Central memory CD8-positive, alpha-beta T cell (primary cell): ENCODE data around the gene TRAPPC3.
"Not testable (repeated sequence)": the region's sequence is repeated elsewhere in the genome, so short reads cannot be mapped to it uniquely, and the experiment has no call there.

ENCODE experiments used
- ATAC-seq: fragments of 150-1000 bp; cut with Tn5 transposase; replicated peaks from 2 replicates; pipeline ENCODE4 v1.10.0; 2022; ENCODE audit warnings: mild to moderate bottlenecking, moderate FRiP score, moderate number of reproducible peaks; ENCODE audit not compliant: poor library complexity, severe bottlenecking; ENCODE audit errors: extremely low read depth
- DNase-seq, 2 donors: peaks; one replicate each; pipeline ENCODE4 v3.0.0; 2021; ENCODE audit warnings: low spot score in 2 of 2
- H3K27ac Mint-ChIP-seq: one replicate; pipeline ENCODE4 v1.8.0; 2022; ENCODE audit warnings: low read depth, mild to moderate bottlenecking, moderate library complexity, mixed read lengths
- H3K27me3 Mint-ChIP-seq: one replicate; pipeline ENCODE4 v1.8.0; 2022; ENCODE audit warnings: mixed read lengths
- H3K36me3 Mint-ChIP-seq: one replicate; pipeline ENCODE4 v1.8.0; 2022; ENCODE audit warnings: mild to moderate bottlenecking, moderate library complexity, mixed read lengths; ENCODE audit not compliant: insufficient read depth
- H3K4me1 Mint-ChIP-seq: one replicate; pipeline ENCODE4 v1.8.0; 2022; ENCODE audit warnings: mixed read lengths
- H3K4me3 Mint-ChIP-seq: one replicate; pipeline ENCODE4 v1.8.0; 2022; ENCODE audit warnings: mild to moderate bottlenecking, moderate library complexity, mixed read lengths
- H3K9me3 Mint-ChIP-seq: one replicate; pipeline ENCODE4 v1.8.0; 2022; ENCODE audit warnings: mixed read lengths

The TRAPPC3 gene

GRCh38 chr1:36149237-36149972, at the start of gene TRAPPC3:
TSS of gene TRAPPC3 (minus strand) at chr1:36149486. CDS start at chr1:36149378, 108 bp downstream.
- peaks cover 17% of the 10 kb centered on the region for H3K36me3 Mint-ChIP-seq
- H3K9me3 Mint-ChIP-seq, result no peaks in the 10 kb centered on the region
- H3K27ac Mint-ChIP-seq, result peak within 1 kb of the TSS; percentile 99
- DNase-seq (peak; percentile 95 to 98), ATAC-seq (peak; percentile 95)
- H3K27me3 Mint-ChIP-seq, result no peaks in the 10 kb centered on the region
- H3K4me1 Mint-ChIP-seq, result peaks cover 66% of the 10 kb centered on the region
- H3K4me3 Mint-ChIP-seq, result peak within 1 kb of the TSS; percentile 100

- Mint-ChIP-seq H3K4me3 (no peak overlapping the region), H3K27ac (no peak overlapping the region), H3K4me1 (no peaks in the 10 kb centered on the region), H3K9me3 (no peaks in the 10 kb centered on the region), H3K27me3 (peaks cover 12% of the 10 kb centered on the region), H3K36me3 (no peaks in the 10 kb centered on the region)
- DNase-seq (no peak), ATAC-seq (no peak)
These were observed 49.4 kb upstream of the TRAPPC3 start for GRCh38 chr1:36198641-36199040.

GRCh38 chr1:36196805-36197204, 47.5 kb upstream of the TRAPPC3 start:
- not testable (repeated sequence) for ATAC-seq

GRCh38 chr1:36187800-36188593, 38.7 kb upstream of the TRAPPC3 start:
- peak; percentile 98 for ATAC-seq

More at GRCh38 chr1:36196805-36197204, 47.5 kb upstream of the TRAPPC3 start:
- not testable (repeated sequence) for H3K36me3 Mint-ChIP-seq, H3K27ac Mint-ChIP-seq, DNase-seq, H3K9me3 Mint-ChIP-seq, H3K4me3 Mint-ChIP-seq, H3K4me1 Mint-ChIP-seq
- peaks cover 12% of the 10 kb centered on the region for H3K27me3 Mint-ChIP-seq

GRCh38 chr1:36183309-36183856, 34.1 kb upstream of the TRAPPC3 start:
- no peak for DNase-seq
- Mint-ChIP-seq H3K4me3 (no peak overlapping the region), H3K27ac (peak overlapping the region; percentile 7), H3K4me1 (peaks cover 12% of the 10 kb centered on the region), H3K27me3 (no peaks in the 10 kb centered on the region), H3K9me3 (no peaks in the 10 kb centered on the region), H3K36me3 (peaks cover 31% of the 10 kb centered on the region)
- ATAC-seq, result no peak

More at GRCh38 chr1:36187800-36188593, 38.7 kb upstream of the TRAPPC3 start:
- peak overlapping the region; percentile 58 for H3K27ac Mint-ChIP-seq
- H3K4me1 Mint-ChIP-seq, result peaks cover 6% of the 10 kb centered on the region
- peak; percentile 72 to 77 for DNase-seq
- H3K4me3 Mint-ChIP-seq, result no peak overlapping the region
- peaks cover 5% of the 10 kb centered on the region for H3K36me3 Mint-ChIP-seq
- H3K9me3 Mint-ChIP-seq, result no peaks in the 10 kb centered on the region
- no peaks in the 10 kb centered on the region for H3K27me3 Mint-ChIP-seq

GRCh38 chr1:36182734-36183133, 33.4 kb upstream of the TRAPPC3 start:
- H3K4me3 Mint-ChIP-seq, result no peak overlapping the region
- H3K36me3 Mint-ChIP-seq, result peaks cover 34% of the 10 kb centered on the region
- H3K4me1 Mint-ChIP-seq, result peaks cover 6% of the 10 kb centered on the region
- no peaks in the 10 kb centered on the region for H3K9me3 Mint-ChIP-seq
- no peaks in the 10 kb centered on the region for H3K27me3 Mint-ChIP-seq
- DNase-seq (no peak), ATAC-seq (no peak)
- H3K27ac Mint-ChIP-seq, result peak overlapping the region; percentile 7

GRCh38 chr1:36179220-36179600, 29.9 kb upstream of the TRAPPC3 start:
- Mint-ChIP-seq H3K27me3 (no peaks in the 10 kb centered on the region), H3K4me3 (no peak overlapping the region), H3K9me3 (no peaks in the 10 kb centered on the region), H3K36me3 (peaks cover 46% of the 10 kb centered on the region), H3K4me1 (peaks cover 7% of the 10 kb centered on the region), H3K27ac (no peak overlapping the region)
- no peak for ATAC-seq
- no peak for DNase-seq

- no peak for ATAC-seq
- Mint-ChIP-seq H3K27me3 (no peaks in the 10 kb centered on the region), H3K36me3 (peaks cover 51% of the 10 kb centered on the region), H3K27ac (no peak overlapping the region), H3K4me3 (no peak overlapping the region), H3K4me1 (peaks cover 13% of the 10 kb centered on the region), H3K9me3 (no peaks in the 10 kb centered on the region)
- no peak for DNase-seq
These were observed 29.4 kb upstream of the TRAPPC3 start for GRCh38 chr1:36178471-36179219.

GRCh38 chr1:36177589-36178431, 28.5 kb upstream of the TRAPPC3 start:
- Mint-ChIP-seq H3K4me3 (no peak overlapping the region), H3K9me3 (no peaks in the 10 kb centered on the region), H3K27me3 (no peaks in the 10 kb centered on the region), H3K4me1 (peaks cover 14% of the 10 kb centered on the region), H3K27ac (no peak overlapping the region), H3K36me3 (peaks cover 55% of the 10 kb centered on the region)
- no peak for DNase-seq
- ATAC-seq, result no peak

GRCh38 chr1:36176106-36176949, 27.0 kb upstream of the TRAPPC3 start:
- Mint-ChIP-seq H3K4me1 (peaks cover 14% of the 10 kb centered on the region), H3K36me3 (peaks cover 64% of the 10 kb centered on the region), H3K4me3 (no peak overlapping the region), H3K9me3 (no peaks in the 10 kb centered on the region), H3K27me3 (no peaks in the 10 kb centered on the region), H3K27ac (no peak overlapping the region)
- DNase-seq, result no peak
- no peak for ATAC-seq
